PC-3 (cell line): ENCODE data around the gene CERS6.

Source experiments
- CTCF ChIP-seq: fragments of 300-600 bp; sonication (generic); conservative IDR thresholded peaks from 2 replicates; pipeline ENCODE4 v1.5.1; 2017; ENCODE audit warnings: antibody characterized with exemption, low read depth, mild to moderate bottlenecking, low read length
- EZH2 ChIP-seq: fragments of 300-600 bp; sonication (generic); IDR thresholded peaks from one replicate; pipeline ENCODE4 v1.6.1; 2017; ENCODE audit warnings: antibody characterized with exemption, mild to moderate bottlenecking, low read length; ENCODE audit not compliant: unreplicated experiment
- EZH2phosphoT487 ChIP-seq: fragments of 300-600 bp; sonication (generic); IDR thresholded peaks from 2 replicates; pipeline ENCODE4 v1.6.1; 2018; ENCODE audit warnings: mild to moderate bottlenecking, antibody characterized with exemption, low read length, borderline replicate concordance

- TF ChIP-seq CTCF (no peak), EZH2 (no peak), EZH2phosphoT487 (no peak)
Observed at GRCh38 chr2:168775837-168776236, 319.8 kb downstream of the CERS6 start.
